CD4-positive, alpha-beta T cell (primary cell): ENCODE results near the gene PDZRN4. TPM values are rescaled to one million over a fixed set of nuclear protein-coding genes. Genes with fewer than 3 reads are reported as not detected.

Experiments used
- ATAC-seq: fragments of 200-7000 bp; cut with Tn5 transposase; one replicate; pipeline ENCODE4 v1.10.0; 2022; ENCODE audit warnings: mild to moderate bottlenecking; ENCODE audit not compliant: poor library complexity
- CTCF ChIA-PET: fragments of 350-600 bp; sonication (Branson Sonifier 250); formaldehyde crosslinking; loops from one replicate; lab custom pipeline; 2021; ENCODE audit warnings: antibody characterized with exemption, inconsistent platforms; lab: Charles Lee
- POLR2A ChIA-PET: fragments of 350-600 bp; sonication (Branson Sonifier 250); formaldehyde crosslinking; loops from one replicate; lab custom pipeline; 2021; ENCODE audit warnings: antibody characterized with exemption, inconsistent platforms; lab: Charles Lee
- DNase-seq, 14 experiments: peaks; one replicate each; pipeline ENCODE4 v3.0.0-alpha.2; 2013 to 2020; ENCODE audit warnings: mixed read lengths in 2 of 14
- H3K27ac ChIP-seq, 2 donors: one replicate each; pipeline versions ENCODE4 v1.5.1 to v1.7.0; 2013; ENCODE audit warnings: low read length in 2 of 2, low read depth in 1 of 2, mild to moderate bottlenecking in 1 of 2
- H3K27me3 ChIP-seq, 2 experiments: 1 replicate in 1 of 2; 2 replicates in 1 of 2; pipeline versions ENCODE4 v1.6.1 to v1.7.0; 2013; ENCODE audit warnings: low read length in 2 of 2, control low read depth in 1 of 2, mild to moderate bottlenecking in 1 of 2, moderate library complexity in 1 of 2; ENCODE audit not compliant: insufficient read depth in 2 of 2, control insufficient read depth in 1 of 2
- H3K36me3 ChIP-seq: one replicate; pipeline ENCODE4 v1.6.1; 2013; ENCODE audit warnings: low read length, control low read depth; ENCODE audit not compliant: insufficient read depth
- H3K4me1 ChIP-seq: one replicate; pipeline ENCODE4 v1.6.1; 2013; ENCODE audit warnings: low read length, control low read depth; ENCODE audit not compliant: insufficient read depth
- H3K4me3 ChIP-seq: one replicate; pipeline ENCODE4 v1.5.1; 2013; ENCODE audit warnings: mild to moderate bottlenecking, low read length, moderate library complexity
- H3K9me3 ChIP-seq, 2 experiments: 1 replicate in 1 of 2; 2 replicates in 1 of 2; pipeline versions ENCODE4 v1.6.1 to v1.7.0; 2013; ENCODE audit warnings: low read length in 2 of 2, mild to moderate bottlenecking in 2 of 2, control low read depth in 1 of 2, moderate library complexity in 1 of 2; ENCODE audit not compliant: control insufficient read depth in 1 of 2, insufficient read depth in 1 of 2
- H3K27ac Mint-ChIP-seq: one replicate; pipeline ENCODE4 v1.8.0; 2020; ENCODE audit warnings: mixed read lengths
- H3K27me3 Mint-ChIP-seq: one replicate; pipeline ENCODE4 v1.8.0; 2021; ENCODE audit warnings: mixed read lengths
- H3K36me3 Mint-ChIP-seq: one replicate; pipeline ENCODE4 v1.8.0; 2021; ENCODE audit warnings: low read depth, mixed read lengths
- H3K4me1 Mint-ChIP-seq: one replicate; pipeline ENCODE4 v1.8.0; 2021; ENCODE audit warnings: low read depth, mixed read lengths
- H3K4me3 Mint-ChIP-seq: one replicate; pipeline ENCODE4 v1.8.0; 2020; ENCODE audit warnings: mild to moderate bottlenecking, mixed read lengths
- H3K9me3 Mint-ChIP-seq: one replicate; pipeline ENCODE4 v1.8.0; 2020; ENCODE audit warnings: mixed read lengths
- intact Hi-C, 2 experiments: fragments of 100-400 bp; cut with DNase I in 1 of 2; cut with micrococcal nuclease in 1 of 2; formaldehyde crosslinking; loops; one replicate each; pipeline versions ENCODE4 v1.15.1 to v1.9.0; 2023 to 2025; cut with DNase I, micrococcal nuclease
- total RNA-seq, 174 experiments: library from RNA in 2 of 174; stranded (reverse) in 2 of 174; gene quantifications; one replicate each; pipeline ENCODE4 v1.2.3 and lab custom pipeline; 2021 to 2026
- TF ChIP-seq, protein P1 (sequence below): fragments of 200-600 bp; IDR thresholded peaks from one replicate; pipeline ENCODE4 v1.8.0; 2022; ENCODE audit warnings: antibody characterized with exemption, mild to moderate bottlenecking

PDZRN4 gene
- total RNA-seq, 2 experiments from 2014 or later = not detected

GRCh38 chr12:41557344-41557743 is 369.2 kb downstream of the PDZRN4 start:
- H3K4me1 Mint-ChIP-seq = no peaks in the 10 kb centered on the region
- Histone ChIP-seq H3K9me3 (no peaks in the 10 kb centered on the region), H3K4me1 (no peaks in the 10 kb centered on the region), H3K27me3 (no peaks in the 10 kb centered on the region), H3K4me3 (no peak overlapping the region), H3K36me3 (no peaks in the 10 kb centered on the region), H3K27ac (no peak overlapping the region)
- intact Hi-C loops = no loop called here
- POLR2A ChIA-PET = no interaction called here
- H3K27ac Mint-ChIP-seq = no peak overlapping the region
- DNase-seq (no peak), ATAC-seq (no peak)
- CTCF ChIA-PET = interaction anchor here (0.7 kb wide), 1 partner anchor 18 kb away, joined by 3 read pairs; no protein-coding TSS in a partner anchor
- TF ChIP-seq, protein P1, sequence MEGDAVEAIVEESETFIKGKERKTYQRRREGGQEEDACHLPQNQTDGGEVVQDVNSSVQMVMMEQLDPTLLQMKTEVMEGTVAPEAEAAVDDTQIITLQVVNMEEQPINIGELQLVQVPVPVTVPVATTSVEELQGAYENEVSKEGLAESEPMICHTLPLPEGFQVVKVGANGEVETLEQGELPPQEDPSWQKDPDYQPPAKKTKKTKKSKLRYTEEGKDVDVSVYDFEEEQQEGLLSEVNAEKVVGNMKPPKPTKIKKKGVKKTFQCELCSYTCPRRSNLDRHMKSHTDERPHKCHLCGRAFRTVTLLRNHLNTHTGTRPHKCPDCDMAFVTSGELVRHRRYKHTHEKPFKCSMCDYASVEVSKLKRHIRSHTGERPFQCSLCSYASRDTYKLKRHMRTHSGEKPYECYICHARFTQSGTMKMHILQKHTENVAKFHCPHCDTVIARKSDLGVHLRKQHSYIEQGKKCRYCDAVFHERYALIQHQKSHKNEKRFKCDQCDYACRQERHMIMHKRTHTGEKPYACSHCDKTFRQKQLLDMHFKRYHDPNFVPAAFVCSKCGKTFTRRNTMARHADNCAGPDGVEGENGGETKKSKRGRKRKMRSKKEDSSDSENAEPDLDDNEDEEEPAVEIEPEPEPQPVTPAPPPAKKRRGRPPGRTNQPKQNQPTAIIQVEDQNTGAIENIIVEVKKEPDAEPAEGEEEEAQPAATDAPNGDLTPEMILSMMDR = no peak
- H3K36me3 Mint-ChIP-seq = no peaks in the 10 kb centered on the region
- H3K9me3 Mint-ChIP-seq = no peaks in the 10 kb centered on the region
- H3K27me3 Mint-ChIP-seq = no peaks in the 10 kb centered on the region
- H3K4me3 Mint-ChIP-seq = no peak overlapping the region

GRCh38 chr12:41558671-41559070 is 370.6 kb downstream of the PDZRN4 start:
- DNase-seq = no peak
- Histone ChIP-seq H3K27me3 (no peaks in the 10 kb centered on the region), H3K36me3 (no peaks in the 10 kb centered on the region), H3K9me3 (no peaks in the 10 kb centered on the region), H3K4me1 (no peaks in the 10 kb centered on the region), H3K27ac (no peak overlapping the region), H3K4me3 (no peak overlapping the region)
- H3K27me3 Mint-ChIP-seq = no peaks in the 10 kb centered on the region
- ATAC-seq = no peak
- no peak overlapping the region for H3K27ac Mint-ChIP-seq
- TF ChIP-seq, protein P1 = no peak
- ChIA-PET CTCF (no interaction called here), POLR2A (no interaction called here)
- H3K4me1 Mint-ChIP-seq = no peaks in the 10 kb centered on the region
- H3K36me3 Mint-ChIP-seq = no peaks in the 10 kb centered on the region
- intact Hi-C loops = no loop called here
- H3K9me3 Mint-ChIP-seq = no peaks in the 10 kb centered on the region
- H3K4me3 Mint-ChIP-seq = no peak overlapping the region

- Mint-ChIP-seq H3K9me3 (no peaks in the 10 kb centered on the region), H3K4me1 (no peaks in the 10 kb centered on the region), H3K27ac (no peak overlapping the region), H3K4me3 (no peak overlapping the region), H3K27me3 (no peaks in the 10 kb centered on the region), H3K36me3 (no peaks in the 10 kb centered on the region)
- no peaks in the 10 kb centered on the region for H3K9me3 ChIP-seq
- ATAC-seq = no peak
- intact Hi-C loops = no loop called here
- POLR2A ChIA-PET = no interaction called here
- H3K27me3 ChIP-seq = no peaks in the 10 kb centered on the region
- DNase-seq = no peak
- no peaks in the 10 kb centered on the region for H3K4me1 ChIP-seq
- H3K4me3 ChIP-seq = no peak overlapping the region
- no peak overlapping the region for H3K27ac ChIP-seq
- CTCF ChIA-PET = no interaction called here
- TF ChIP-seq, protein P1 = no peak
- no peaks in the 10 kb centered on the region for H3K36me3 ChIP-seq
Measured at GRCh38 chr12:41563051-41563450, 374.9 kb downstream of the PDZRN4 start.
